ENCODE measurements around the gene EID2. TPM values are rescaled to one million over a fixed set of nuclear protein-coding genes. Genes with fewer than 3 reads are reported as not detected.

The EID2 gene
- total and polyA plus RNA-seq, 2 of the 8 experiments (the other 6 are each of a cell fraction or from before 2014, with no cell fraction given): 7.8 to 29.6 TPM

DNA sequence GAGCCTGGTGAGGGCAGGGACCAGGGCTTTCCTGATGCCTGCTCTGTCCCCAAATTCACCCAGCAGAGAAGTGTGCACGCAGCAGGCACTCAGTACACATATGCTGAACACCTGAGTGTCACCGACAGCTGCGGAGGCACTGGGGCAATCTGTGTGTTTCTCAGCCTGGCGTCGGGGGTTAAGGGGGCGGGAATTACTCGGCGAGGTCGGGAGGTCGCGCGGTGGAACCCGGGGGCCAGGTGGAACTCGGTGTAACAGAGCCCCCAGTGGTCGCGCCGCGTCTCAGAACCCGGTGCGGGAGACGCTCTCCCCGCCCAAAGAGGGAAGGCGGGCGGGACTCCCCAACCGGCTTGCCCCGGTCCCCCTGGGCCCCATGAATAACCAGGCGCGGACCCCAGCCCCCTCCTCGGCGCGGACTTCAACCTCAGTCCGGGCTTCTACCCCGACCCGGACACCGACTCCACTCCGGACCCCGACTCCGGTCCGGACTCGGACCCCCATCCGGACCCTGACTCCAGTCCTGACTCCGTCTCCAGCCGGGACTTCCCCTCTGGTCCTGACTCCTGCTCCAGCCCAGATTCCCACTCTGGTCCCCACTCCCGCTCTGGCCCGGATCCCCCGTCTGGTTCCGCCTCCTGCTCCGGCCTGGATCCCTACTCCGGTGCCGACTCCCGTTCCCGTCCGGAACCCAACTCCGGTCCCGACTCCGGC, 25.0 kb downstream of the EID2 start, which contains the start of gene SELENOV:
TSS of gene SELENOV (plus strand) at position 300 of the 711 bp plus-strand sequence. CDS start at position 374, 74 bp downstream.
- 0 out of 8 replicates have a peak, but pooled peaks cover 0 to under 1% (median 0%) of the 10 kb centered on the region in 4 experiments for H3K36me3 ChIP-seq (ENCODE audit: control insufficient read depth in 2 of 4, insufficient read depth in 4 of 4, low read length in 3 of 4)
- H3K9me3 ChIP-seq (ENCODE audit: insufficient read depth in 2 of 2, low read depth in 1 of 2, low read length in 1 of 2): no peaks in the 10 kb centered on the region
- H3K56ac ChIP-seq (replicated peaks; ENCODE audit: insufficient read length, low read depth, low read length): peak within 1 kb of the TSS; percentile 36
- H3K14ac ChIP-seq (ENCODE audit: insufficient read length): no peak within 1 kb of the TSS
- no peak within 1 kb of the TSS for H3K23ac ChIP-seq (ENCODE audit: insufficient read length)
- 2% methylated on average over 33 of the region's 56 CpGs; no CpG with 5 or more reads in 1 of the 2 experiments for WGBS, 2 experiments (ENCODE audit: extremely low coverage in 1 of 2, insufficient coverage in 1 of 2, insufficient read length in 1 of 2, insufficient replicate concordance in 2 of 2, low coverage in 1 of 2, low lambda C conversion rate in 2 of 2, missing lambda C conversion rate in 1 of 2)
- peak within 1 kb of the TSS; percentile 38 for H3K4ac ChIP-seq (replicated peaks; ENCODE audit: insufficient read length, low read depth, low read length)
- H3K4me2 ChIP-seq (ENCODE audit: insufficient read depth in 1 of 2, low read depth in 2 of 2, low read length in 2 of 2): peak within 1 kb of the TSS; percentile 56 to 85
- H2BK15ac ChIP-seq (ENCODE audit: low read length): 0 out of 2 replicates have a peak within 1 kb of the TSS, but pooled peaks have one; percentile 72
- H3K27ac ChIP-seq (ENCODE audit: low read depth, low read length): peak within 1 kb of the TSS; percentile 61; the same call in 1 of the 2 replicates
- FAIRE-seq (no peak), DNase-seq (ENCODE audit: low read depth in 1 of 2, low spot score in 2 of 2) (peak in 1 of 2 experiments; percentile 91)
- H3K27me3 ChIP-seq (replicated peaks in 1 of 4; ENCODE audit: control insufficient read depth in 3 of 4, extremely low read depth in 1 of 4, insufficient read depth in 3 of 4, low read length in 3 of 4): peaks cover 0 to 2% (median 0%) of the 10 kb centered on the region in 4 experiments; a peak in 3 of 7 replicates
- peak within 1 kb of the TSS; percentile 79; the same call in 1 of the 2 replicates for H2BK5ac ChIP-seq (ENCODE audit: low read depth, low read length)
- peaks cover 0 to 10% (median 5%) of the 10 kb centered on the region in 4 experiments; a peak in 6 of 7 replicates for H3K4me1 ChIP-seq (replicated peaks in 1 of 4; ENCODE audit: control insufficient read depth in 3 of 4, insufficient read depth in 4 of 4, low read length in 3 of 4)
- ChIA-PET POLR2A (ENCODE audit: partially characterized antibody) (interaction anchor here (0.6 to 4.2 kb wide), 25 partner anchors 8 to 123 kb away, joined by 3 to 24 read pairs (median 5); partner anchors contain the start of genes DLL3, EID2, MED29 and RPS16), CTCF (ENCODE audit: partially characterized antibody) (interaction anchor here (0.9 to 10.7 kb wide), 8 partner anchors 11 to 103 kb away, joined by 3 to 101 read pairs (median 5); partner anchors contain the start of genes EID2, EID2B and PLEKHG2)
- H4K8ac ChIP-seq (ENCODE audit: extremely low read depth, insufficient read depth, low read length): peak within 1 kb of the TSS; percentile 22
- peak within 1 kb of the TSS; percentile 73 for H2AFZ ChIP-seq (ENCODE audit: low read length)
- H2AK5ac ChIP-seq (ENCODE audit: low read depth, low read length): no peak within 1 kb of the TSS
- peak within 1 kb of the TSS; percentile 88 for H3K18ac ChIP-seq (ENCODE audit: extremely low read depth, low read length)
- H4K20me1 ChIP-seq (replicated peaks in 1 of 2; ENCODE audit: control insufficient read depth in 1 of 2, insufficient read depth in 2 of 2, low read length in 2 of 2): peaks cover 2 to 3% of the 10 kb centered on the region in 2 experiments
- H2BK120ac ChIP-seq (replicated peaks; ENCODE audit: low read depth, low read length): no peak within 1 kb of the TSS
- H3K79me2 ChIP-seq (ENCODE audit: control insufficient read depth in 1 of 2, insufficient read depth in 2 of 2, low read length in 2 of 2): peaks cover 0 to 7% of the 10 kb centered on the region in 2 experiments; a peak in 3 of 4 replicates
- H4K5ac ChIP-seq (ENCODE audit: insufficient read length, low read depth, low read length): peak within 1 kb of the TSS; percentile 8
- peak within 1 kb of the TSS; percentile 76 to 95 (median 90) for H3K4me3 ChIP-seq (ENCODE audit: extremely low read depth in 1 of 4, insufficient read depth in 2 of 4, low read depth in 3 of 4, low read length in 4 of 4)
- peak within 1 kb of the TSS; percentile 45; the same call in 1 of the 2 replicates for H2BK12ac ChIP-seq (ENCODE audit: low read depth, low read length)
- H3K79me1 ChIP-seq (ENCODE audit: low read depth, low read length): peaks cover 10% of the 10 kb centered on the region
- H4K91ac ChIP-seq (replicated peaks; ENCODE audit: insufficient read length, low read length): peak within 1 kb of the TSS; percentile 22
- no peak within 1 kb of the TSS; the same call in 1 of the 2 replicates for H2BK20ac ChIP-seq (ENCODE audit: low read length)
- peaks cover 10% of the 10 kb centered on the region; the same call in 1 of the 2 replicates for H3K23me2 ChIP-seq (ENCODE audit: low read depth, low read length)
- peak within 1 kb of the TSS; percentile 61 to 77 (median 70) for H3K9ac ChIP-seq (replicated peaks in 1 of 4; ENCODE audit: extremely low read depth in 1 of 4, low read depth in 3 of 4, low read length in 3 of 4)
- TF ChIP-seq RAD21 (IDR thresholded peaks at IDR 0.05 in 1 of 2, conservative IDR thresholded peaks at IDR 0.05 in 1 of 2; ENCODE audit: low read depth in 2 of 2, low read length in 2 of 2) (peak; percentile 26 to 43; a peak in 3 of 4 replicates), JUN (IDR thresholded peaks at IDR 0.05; ENCODE audit: low read depth, low read length) (0 out of 2 replicates have a peak, but pooled peaks have one; percentile 39), JUND (IDR thresholded peaks at IDR 0.05; ENCODE audit: low read length) (no peak), HDAC6 (IDR thresholded peaks at IDR 0.05; ENCODE audit: low read depth, low read length) (no peak), CHD2 (IDR thresholded peaks at IDR 0.05; ENCODE audit: low read length) (peak; percentile 52; the same call in 1 of the 2 replicates), SP2 (IDR thresholded peaks at IDR 0.05; ENCODE audit: low read length) (no peak), CEBPB (IDR thresholded peaks at IDR 0.05; ENCODE audit: low read depth, low read length) (no peak), EZH2 (IDR thresholded peaks at IDR 0.05; ENCODE audit: low read depth, low read length, severe bottlenecking) (no peak), TAF7 (optimal IDR thresholded peaks at IDR 0.05; ENCODE audit: borderline replicate concordance, low read depth, low read length) (peak; percentile 35), GTF2F1 (IDR thresholded peaks at IDR 0.05; ENCODE audit: borderline replicate concordance, low read depth, low read length) (0 out of 2 replicates have a peak, but pooled peaks have one; percentile 32)
